Measurements from ENCODE around the gene GARS1. TPM values are rescaled to one million over a fixed set of nuclear protein-coding genes. Genes with fewer than 3 reads are reported as not detected.

GARS1 gene
- total RNA-seq, 1 donor from 2014 or later: 517 TPM

- Histone ChIP-seq H3K4me2 (ENCODE audit: low read length) (no peak overlapping the region), H3K9me3 (ENCODE audit: insufficient read depth, low read depth, low read length) (no peaks in the 10 kb centered on the region), H3K9ac (ENCODE audit: low read length) (no peak overlapping the region), H3K79me2 (ENCODE audit: insufficient read depth, low read length) (no peaks in the 10 kb centered on the region), H3K36me3 (ENCODE audit: insufficient read depth, low read length) (no peaks in the 10 kb centered on the region), H3K27me3 (ENCODE audit: insufficient read depth, low read length) (no peaks in the 10 kb centered on the region), H4K20me1 (ENCODE audit: insufficient read depth, low read length) (no peaks in the 10 kb centered on the region), H2AFZ (ENCODE audit: low read depth, low read length) (no peak overlapping the region), H3K4me3 (ENCODE audit: insufficient read depth, low read depth, low read length) (no peak overlapping the region), H3K27ac (ENCODE audit: low read depth, low read length) (no peak overlapping the region), H3K4me1 (ENCODE audit: insufficient read depth, low read length) (no peaks in the 10 kb centered on the region)
- Mint-ChIP-seq H3K27me3 (ENCODE audit: low read depth, unreplicated experiment) (peaks cover 11% of the 10 kb centered on the region), H3K9me3 (ENCODE audit: unreplicated experiment) (no peaks in the 10 kb centered on the region), H3K4me1 (ENCODE audit: low read depth, unreplicated experiment) (no peaks in the 10 kb centered on the region), H3K36me3 (ENCODE audit: low read depth, unreplicated experiment) (peaks cover 26% of the 10 kb centered on the region), H3K4me3 (ENCODE audit: unreplicated experiment) (no peak overlapping the region), H3K27ac (ENCODE audit: unreplicated experiment) (no peak overlapping the region)
- FAIRE-seq (no peak), DNase-seq (ENCODE audit: low read depth) (no peak)
- TF ChIP-seq CTCF (IDR thresholded peaks at IDR 0.05; ENCODE audit: insufficient read depth, low read depth, low read length): no peak
- no peak for TF ChIP-seq EZH2 (IDR thresholded peaks at IDR 0.05; ENCODE audit: insufficient read depth, low read length)
These were observed 55.7 kb downstream of the GARS1 start for GRCh38 chr7:30650421-30650808.

- Mint-ChIP-seq H3K4me3 (ENCODE audit: unreplicated experiment) (no peak overlapping the region), H3K27ac (ENCODE audit: unreplicated experiment) (no peak overlapping the region), H3K9me3 (ENCODE audit: unreplicated experiment) (no peaks in the 10 kb centered on the region), H3K27me3 (ENCODE audit: low read depth, unreplicated experiment) (peaks cover 11% of the 10 kb centered on the region), H3K4me1 (ENCODE audit: low read depth, unreplicated experiment) (no peaks in the 10 kb centered on the region), H3K36me3 (ENCODE audit: low read depth, unreplicated experiment) (peaks cover 17% of the 10 kb centered on the region)
- Histone ChIP-seq H3K4me1 (ENCODE audit: insufficient read depth, low read length) (no peaks in the 10 kb centered on the region), H3K36me3 (ENCODE audit: insufficient read depth, low read length) (no peaks in the 10 kb centered on the region), H4K20me1 (ENCODE audit: insufficient read depth, low read length) (no peaks in the 10 kb centered on the region), H3K9ac (ENCODE audit: low read length) (no peak overlapping the region), H3K4me3 (ENCODE audit: insufficient read depth, low read depth, low read length) (no peak overlapping the region), H3K9me3 (ENCODE audit: insufficient read depth, low read depth, low read length) (no peaks in the 10 kb centered on the region), H3K79me2 (ENCODE audit: insufficient read depth, low read length) (no peaks in the 10 kb centered on the region), H3K27me3 (ENCODE audit: insufficient read depth, low read length) (no peaks in the 10 kb centered on the region), H3K27ac (ENCODE audit: low read depth, low read length) (no peak overlapping the region), H2AFZ (ENCODE audit: low read depth, low read length) (no peak overlapping the region), H3K4me2 (ENCODE audit: low read length) (no peak overlapping the region)
- no peak for TF ChIP-seq CTCF (IDR thresholded peaks at IDR 0.05; ENCODE audit: insufficient read depth, low read depth, low read length)
- TF ChIP-seq EZH2 (IDR thresholded peaks at IDR 0.05; ENCODE audit: insufficient read depth, low read length): no peak
- FAIRE-seq (no peak), DNase-seq (ENCODE audit: low read depth) (no peak)
These were observed 57.5 kb downstream of the GARS1 start for GRCh38 chr7:30652132-30652531.

- Histone ChIP-seq H3K4me3 (ENCODE audit: insufficient read depth, low read depth, low read length) (no peak overlapping the region), H3K4me1 (ENCODE audit: insufficient read depth, low read length) (no peaks in the 10 kb centered on the region), H4K20me1 (ENCODE audit: insufficient read depth, low read length) (no peaks in the 10 kb centered on the region), H3K4me2 (ENCODE audit: low read length) (no peak overlapping the region), H3K79me2 (ENCODE audit: insufficient read depth, low read length) (no peaks in the 10 kb centered on the region), H3K36me3 (ENCODE audit: insufficient read depth, low read length) (no peaks in the 10 kb centered on the region), H3K27me3 (ENCODE audit: insufficient read depth, low read length) (no peaks in the 10 kb centered on the region), H2AFZ (ENCODE audit: low read depth, low read length) (no peak overlapping the region), H3K27ac (ENCODE audit: low read depth, low read length) (no peak overlapping the region), H3K9me3 (ENCODE audit: insufficient read depth, low read depth, low read length) (no peaks in the 10 kb centered on the region), H3K9ac (ENCODE audit: low read length) (no peak overlapping the region)
- Mint-ChIP-seq H3K27me3 (ENCODE audit: low read depth, unreplicated experiment) (peaks cover 15% of the 10 kb centered on the region), H3K9me3 (ENCODE audit: unreplicated experiment) (no peaks in the 10 kb centered on the region), H3K27ac (ENCODE audit: unreplicated experiment) (no peak overlapping the region), H3K36me3 (ENCODE audit: low read depth, unreplicated experiment) (peaks cover 11% of the 10 kb centered on the region), H3K4me1 (ENCODE audit: low read depth, unreplicated experiment) (no peaks in the 10 kb centered on the region), H3K4me3 (ENCODE audit: unreplicated experiment) (no peak overlapping the region)
- DNase-seq (ENCODE audit: low read depth): no peak
- TF ChIP-seq CTCF (IDR thresholded peaks at IDR 0.05; ENCODE audit: insufficient read depth, low read depth, low read length) (no peak), EZH2 (IDR thresholded peaks at IDR 0.05; ENCODE audit: insufficient read depth, low read length) (no peak)
- FAIRE-seq: no peak
These were observed 58.3 kb downstream of the GARS1 start for GRCh38 chr7:30652698-30653641.
